Right renal pelvis (tissue), 4 donors: ENCODE data around the gene CDX2. TPM values are rescaled to one million over a fixed set of nuclear protein-coding genes. Genes with fewer than 3 reads are reported as not detected.

Experiments
- DNase-seq, 4 donors: peaks; one replicate each; pipeline ENCODE4 v3.0.0-alpha.2; 2013; ENCODE audit warnings: low read depth in 4 of 4, low spot score in 3 of 4, missing footprints in 1 of 4
- polyA plus RNA-seq, 4 donors: library from polyadenylated mRNA; unstranded; fragments of 120-200 nt; gene quantifications; one replicate each; pipeline ENCODE4 v1.2.1, GENCODE V29; 2013; ENCODE audit not compliant: insufficient read length in 4 of 4

CDX2 gene
- polyA plus RNA-seq, 4 donors: not detected

- DNase-seq: no peak
These were observed 35.4 kb downstream of the CDX2 start for GRCh38 chr13:27933580-27934328.

DNA sequence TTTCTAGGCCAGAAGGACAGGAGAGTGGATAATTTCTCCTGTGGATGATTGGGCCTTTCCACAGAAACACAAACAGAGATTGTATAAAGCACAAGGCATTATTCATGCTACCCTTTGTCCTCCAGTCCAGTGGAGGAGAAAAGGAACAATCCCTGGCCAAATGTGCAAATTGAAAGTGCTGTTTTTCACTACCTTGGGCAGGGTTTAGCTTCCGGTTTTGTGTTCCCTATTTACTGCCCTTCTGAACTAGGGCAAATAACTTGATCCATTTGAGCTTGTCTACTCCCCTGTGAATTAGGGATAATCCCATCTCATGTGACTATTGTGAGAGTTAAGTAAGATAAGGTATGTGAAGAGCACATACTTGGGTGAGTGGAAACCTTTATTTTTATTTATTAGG is 36.0 kb downstream of the CDX2 start:
- no peak for DNase-seq

DNA sequence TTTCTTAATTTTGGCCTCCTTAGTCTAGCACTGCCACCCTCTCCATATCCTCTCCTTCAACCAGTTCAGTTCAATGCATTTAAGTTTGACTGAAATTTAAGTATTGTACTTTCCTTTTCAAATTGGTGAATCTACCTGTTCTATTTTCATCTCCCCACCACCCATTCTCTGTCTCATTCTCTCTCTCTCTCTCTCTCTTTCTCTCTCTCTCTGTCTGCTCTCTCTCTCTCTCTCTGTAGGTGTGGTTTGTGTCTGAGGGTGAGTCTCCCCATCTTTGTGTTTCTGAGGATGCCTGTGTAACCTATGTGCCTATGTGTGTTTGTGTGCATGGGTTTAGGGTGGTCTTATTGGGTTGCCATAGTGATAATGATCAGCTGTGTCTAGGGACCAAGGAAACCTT is 39.2 kb downstream of the CDX2 start:
- no peak for DNase-seq

- no peak for DNase-seq
These were observed 40.0 kb downstream of the CDX2 start for GRCh38 chr13:27928805-27929753.

DNA sequence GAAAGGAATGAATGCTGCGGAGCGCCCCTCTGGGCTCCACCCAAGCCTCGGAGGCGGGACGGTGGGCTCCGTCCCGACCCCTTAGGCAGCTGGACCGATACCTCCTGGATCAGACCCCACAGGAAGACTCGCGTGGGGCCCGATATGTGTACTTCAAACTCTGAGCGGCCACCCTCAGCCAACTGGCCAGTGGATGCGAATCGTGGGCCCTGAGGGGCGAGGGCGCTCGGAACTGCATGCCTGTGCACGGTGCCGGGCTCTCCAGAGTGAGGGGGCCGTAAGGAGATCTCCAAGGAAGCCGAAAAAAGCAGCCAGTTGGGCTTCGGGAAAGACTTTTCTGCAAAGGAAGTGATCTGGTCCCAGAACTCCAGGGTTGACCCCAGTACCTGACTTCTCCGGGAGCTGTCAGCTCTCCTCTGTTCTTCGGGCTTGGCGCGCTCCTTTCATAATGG is 40.7 kb downstream of the CDX2 start:
- no peak for DNase-seq

GRCh38 chr13:27927444-27928352 is 41.4 kb downstream of the CDX2 start:
- no peak for DNase-seq

GRCh38 chr13:27926644-27927434 is 42.3 kb downstream of the CDX2 start:
- DNase-seq: no peak

DNA sequence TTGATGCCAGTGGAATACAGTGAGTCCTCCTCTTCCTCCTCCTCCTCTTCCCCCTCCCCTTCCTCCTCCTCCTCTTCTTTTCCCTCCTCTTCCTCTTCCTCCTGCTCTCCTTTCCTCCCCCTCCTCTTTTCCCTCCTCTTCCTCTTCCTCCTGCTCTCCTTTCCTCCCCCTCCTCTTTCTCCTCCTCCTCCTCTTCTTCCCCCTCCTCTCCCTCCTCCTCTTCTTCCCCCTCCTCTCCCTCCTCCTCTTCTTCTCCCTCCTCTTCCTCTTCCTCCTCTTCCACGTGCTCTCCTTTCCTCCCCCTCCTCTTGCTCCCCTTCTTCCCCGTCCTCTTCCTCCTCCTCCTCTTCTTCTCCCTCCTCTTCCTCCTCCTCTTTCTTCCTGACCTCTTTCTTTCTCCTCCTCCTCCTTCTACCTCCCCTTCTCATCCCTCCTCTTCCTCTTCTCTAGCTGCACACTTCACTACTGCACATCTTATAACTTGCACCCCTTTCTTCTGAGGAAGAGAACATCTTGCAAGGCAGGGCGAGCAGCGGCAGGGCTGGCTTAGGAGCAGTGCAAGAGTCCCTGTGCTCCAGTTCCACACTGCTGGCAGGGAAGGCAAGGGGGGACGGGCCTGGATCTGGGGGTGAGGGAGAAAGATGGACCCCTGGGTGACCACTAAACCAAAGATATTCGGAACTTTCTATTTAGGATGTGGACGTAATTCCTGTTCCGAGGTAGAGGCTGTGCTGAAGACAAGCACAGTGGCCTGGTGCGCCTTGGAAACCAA is 43.7 kb downstream of the CDX2 start:
- DNase-seq: no peak

DNA sequence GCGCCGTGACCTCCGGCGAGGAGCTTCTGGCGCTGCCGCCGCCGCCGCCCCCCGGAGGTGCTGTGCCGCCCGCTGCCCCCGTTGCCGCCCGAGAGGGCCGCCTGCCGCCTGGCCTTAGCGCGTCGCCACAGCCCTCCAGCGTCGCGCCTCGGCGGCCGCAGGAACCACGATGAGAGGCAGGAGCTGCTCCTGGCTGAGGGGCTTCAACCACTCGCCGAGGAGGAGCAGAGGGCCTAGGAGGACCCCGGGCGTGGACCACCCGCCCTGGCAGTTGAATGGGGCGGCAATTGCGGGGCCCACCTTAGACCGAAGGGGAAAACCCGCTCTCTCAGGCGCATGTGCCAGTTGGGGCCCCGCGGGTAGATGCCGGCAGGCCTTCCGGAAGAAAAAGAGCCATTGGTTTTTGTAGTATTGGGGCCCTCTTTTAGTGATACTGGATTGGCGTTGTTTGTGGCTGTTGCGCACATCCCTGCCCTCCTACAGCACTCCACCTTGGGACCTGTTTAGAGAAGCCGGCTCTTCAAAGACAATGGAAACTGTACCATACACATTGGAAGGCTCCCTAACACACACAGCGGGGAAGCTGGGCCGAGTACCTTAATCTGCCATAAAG is 44.5 kb downstream of the CDX2 start:
- DNase-seq: no peak

- no peak for DNase-seq
These were observed 45.2 kb downstream of the CDX2 start for GRCh38 chr13:27923794-27924528.

- no peak for DNase-seq
These were observed 46.1 kb downstream of the CDX2 start for GRCh38 chr13:27922883-27923612.

DNA sequence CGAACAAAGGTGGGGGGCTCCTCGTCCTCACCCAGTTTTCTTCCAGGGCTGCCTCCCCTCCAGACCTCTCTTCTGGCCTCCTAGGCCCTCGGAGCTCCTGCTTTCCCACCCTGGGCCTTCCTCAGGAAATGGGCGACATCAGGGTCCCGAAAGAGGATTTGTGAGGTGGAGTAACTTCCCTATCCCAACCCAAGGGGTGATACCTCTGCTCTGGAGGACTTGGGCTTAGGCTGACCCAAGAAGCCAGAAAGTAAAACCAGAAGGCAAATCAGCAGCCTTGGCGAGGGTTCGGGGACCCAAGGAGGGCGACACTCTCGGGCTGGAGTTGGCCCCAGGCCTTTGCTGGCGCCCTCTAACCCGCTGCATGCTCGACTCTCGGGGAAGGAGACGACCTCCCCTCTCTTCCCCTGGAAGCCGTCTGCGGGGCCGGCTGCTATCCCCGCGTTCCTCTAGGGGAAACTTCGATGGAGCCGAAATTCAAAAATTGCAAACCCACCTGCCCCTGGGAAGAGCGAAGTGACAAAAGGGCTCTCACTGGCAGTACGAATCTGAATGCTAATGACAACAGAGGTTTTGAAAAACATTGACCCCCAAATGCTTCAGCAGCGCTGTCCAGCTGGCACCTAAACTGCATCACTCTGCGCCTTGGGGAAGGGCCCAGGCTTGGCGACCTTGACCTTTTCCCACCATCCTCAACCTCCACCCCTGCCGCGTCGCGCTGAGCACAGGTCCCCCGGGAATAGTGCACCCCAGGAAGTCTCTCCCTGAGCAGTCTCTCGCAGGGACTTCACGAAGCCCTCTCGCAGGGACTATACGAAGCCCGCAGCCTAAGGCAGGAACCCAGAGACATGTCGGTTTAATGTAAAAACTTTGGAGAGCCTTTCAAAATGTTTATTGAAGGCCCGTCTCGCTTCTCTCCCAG is 46.9 kb downstream of the CDX2 start:
- no peak for DNase-seq

DNA sequence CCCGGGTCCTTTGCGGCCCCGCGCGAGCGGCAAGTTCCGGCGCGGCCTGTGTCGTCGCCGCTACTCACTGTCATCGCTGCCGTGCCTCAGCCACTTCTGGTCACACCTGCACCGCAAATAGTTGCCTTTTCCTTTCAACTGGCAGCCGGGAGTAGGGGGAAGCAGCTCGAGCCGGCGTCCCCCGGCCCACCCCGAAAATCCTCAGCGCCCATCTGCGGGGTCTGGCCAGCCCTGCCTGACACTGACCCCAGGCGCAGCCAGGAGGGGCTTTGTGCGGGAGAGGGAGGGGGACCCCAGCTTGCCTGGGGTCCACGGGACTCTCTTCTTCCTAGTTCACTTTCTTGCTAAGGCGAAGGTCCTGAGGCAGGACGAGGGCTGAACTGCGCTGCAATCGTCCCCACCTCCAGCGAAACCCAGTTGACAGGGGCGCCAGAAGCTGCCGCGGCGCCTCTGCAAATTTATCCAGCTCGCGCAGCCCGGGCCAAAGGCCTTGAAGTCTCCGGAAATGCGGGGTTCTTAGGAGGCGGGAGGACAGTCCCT is 47.6 kb downstream of the CDX2 start:
- no peak for DNase-seq

DNA sequence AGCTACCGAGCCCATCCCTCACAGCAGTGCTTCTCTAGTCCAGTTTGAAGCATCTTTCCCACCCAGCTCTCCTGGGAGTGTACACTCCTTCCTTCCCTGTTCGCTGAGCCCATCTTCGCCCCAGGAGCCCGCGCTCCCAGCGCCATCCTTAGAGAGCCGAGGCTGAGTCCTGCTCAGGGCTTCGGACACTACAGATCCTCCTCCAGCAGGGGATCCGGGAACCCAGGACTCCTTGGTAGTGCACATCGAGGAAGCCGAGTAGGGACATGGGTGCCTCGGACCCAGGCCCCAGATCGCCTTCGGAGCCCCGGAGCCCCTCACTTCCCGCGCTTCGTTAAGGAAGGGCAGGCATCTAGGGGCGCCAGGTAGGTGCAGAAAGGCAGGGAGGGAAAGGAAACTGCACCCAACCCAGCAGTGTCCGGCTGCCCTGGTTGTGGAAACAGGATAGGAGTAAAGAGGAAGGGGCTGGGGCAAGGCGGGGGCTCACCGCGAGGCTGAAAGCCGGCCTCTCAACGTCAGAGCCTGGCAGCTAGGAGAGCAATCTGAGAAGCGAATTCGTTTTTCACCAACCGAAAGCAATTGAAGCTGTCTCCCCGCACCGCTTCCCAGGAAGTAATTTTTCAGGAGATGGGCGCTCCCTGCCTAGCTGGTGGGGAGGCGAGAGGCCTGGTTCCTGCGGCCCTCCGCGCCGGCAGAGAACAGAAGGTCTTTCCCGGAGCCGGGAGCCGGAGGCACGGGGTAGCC is 48.3 kb downstream of the CDX2 start:
- DNase-seq: no peak

- DNase-seq: no peak
These were observed 49.0 kb downstream of the CDX2 start, which contains the start of gene PDX1 for GRCh38 chr13:27919934-27920676. PDX1 (plus strand) TSS chr13:27920000; CDS start chr13:27920139, 139 bp downstream.
